B cell (primary cell): ENCODE results near the gene KRTAP17-1.

Experiments
- EZH2 ChIP-seq: IDR thresholded peaks from 2 replicates; pipeline ENCODE4 v1.6.1; 2012; ENCODE audit warnings: borderline replicate concordance, low read depth, mild to moderate bottlenecking, moderate library complexity, low read length; ENCODE audit not compliant: insufficient read depth, poor library complexity, severe bottlenecking
- TF ChIP-seq, protein P1 (sequence below): fragments of 200-600 bp; IDR thresholded peaks from one replicate; pipeline ENCODE4 v1.8.0; 2022; ENCODE audit warnings: antibody characterized with exemption, mild to moderate bottlenecking

DNA sequence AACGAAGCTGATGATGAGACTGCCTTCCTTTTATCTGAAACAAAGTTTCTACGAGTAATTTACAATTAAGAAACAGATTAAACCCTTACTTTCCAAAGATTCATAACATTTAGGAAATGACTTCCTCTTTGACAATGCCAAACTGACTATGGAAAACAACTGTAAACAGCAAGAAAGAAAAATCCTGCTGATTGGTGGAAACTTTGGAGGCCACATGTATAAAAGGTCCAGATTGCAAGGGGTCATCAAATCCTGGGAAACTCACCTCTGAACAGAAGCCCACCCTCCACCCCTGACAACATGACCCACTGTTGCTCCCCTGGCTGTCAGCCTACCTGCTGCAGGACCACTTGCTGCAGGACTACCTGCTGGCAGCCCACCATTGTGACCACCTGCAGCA lies 50.4 kb downstream of the KRTAP17-1 start, which contains the start of gene KRTAP9-6:
- TF ChIP-seq, protein P1, sequence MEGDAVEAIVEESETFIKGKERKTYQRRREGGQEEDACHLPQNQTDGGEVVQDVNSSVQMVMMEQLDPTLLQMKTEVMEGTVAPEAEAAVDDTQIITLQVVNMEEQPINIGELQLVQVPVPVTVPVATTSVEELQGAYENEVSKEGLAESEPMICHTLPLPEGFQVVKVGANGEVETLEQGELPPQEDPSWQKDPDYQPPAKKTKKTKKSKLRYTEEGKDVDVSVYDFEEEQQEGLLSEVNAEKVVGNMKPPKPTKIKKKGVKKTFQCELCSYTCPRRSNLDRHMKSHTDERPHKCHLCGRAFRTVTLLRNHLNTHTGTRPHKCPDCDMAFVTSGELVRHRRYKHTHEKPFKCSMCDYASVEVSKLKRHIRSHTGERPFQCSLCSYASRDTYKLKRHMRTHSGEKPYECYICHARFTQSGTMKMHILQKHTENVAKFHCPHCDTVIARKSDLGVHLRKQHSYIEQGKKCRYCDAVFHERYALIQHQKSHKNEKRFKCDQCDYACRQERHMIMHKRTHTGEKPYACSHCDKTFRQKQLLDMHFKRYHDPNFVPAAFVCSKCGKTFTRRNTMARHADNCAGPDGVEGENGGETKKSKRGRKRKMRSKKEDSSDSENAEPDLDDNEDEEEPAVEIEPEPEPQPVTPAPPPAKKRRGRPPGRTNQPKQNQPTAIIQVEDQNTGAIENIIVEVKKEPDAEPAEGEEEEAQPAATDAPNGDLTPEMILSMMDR, result no peak
- TF ChIP-seq EZH2, result no peak
